GM12891 (cell line): Measurements from ENCODE around the gene KCNQ2.
"Not testable (repeated sequence)": the region's sequence is repeated elsewhere in the genome, so short reads cannot be mapped to it uniquely, and the experiment has no call there.

ENCODE experiments used
- DNase-seq: peaks from one replicate; pipeline ENCODE4 v3.0.0; 2011; ENCODE audit warnings: low spot score; ENCODE audit not compliant: insufficient read length
- FAIRE-seq: peaks from 2 replicates; lab custom pipeline; 2011; peaks lifted over from hg19 to GRCh38; lab: Jason Lieb, UNC
- PAX5 ChIP-seq: IDR thresholded peaks from 2 replicates; pipeline ENCODE4 v1.6.1; 2011; ENCODE audit warnings: low read length, moderate library complexity, mild to moderate bottlenecking; ENCODE audit not compliant: insufficient read depth, severe bottlenecking
- POLR2A ChIP-seq: IDR thresholded peaks from 2 replicates; pipeline ENCODE4 v1.6.1; 2011; ENCODE audit warnings: low read depth, low read length, control low read depth
- POLR2AphosphoS5 ChIP-seq: IDR thresholded peaks from 2 replicates; pipeline ENCODE4 v1.6.1; 2011; ENCODE audit warnings: low read depth, low read length, control low read depth
- POU2F2 ChIP-seq: IDR thresholded peaks from 2 replicates; pipeline ENCODE4 v1.6.1; 2011; ENCODE audit warnings: low read depth, mild to moderate bottlenecking, control low read depth, low read length, moderate library complexity
- SPI1 ChIP-seq: IDR thresholded peaks from 2 replicates; pipeline ENCODE4 v1.6.1; 2011; ENCODE audit warnings: low read depth, low read length, control low read depth
- TAF1 ChIP-seq: IDR thresholded peaks from 2 replicates; pipeline ENCODE4 v1.6.1; 2011; ENCODE audit warnings: low read depth, low read length, control low read depth

KCNQ2 gene

GRCh38 chr20:63381781-63382431, 90.5 kb downstream of the KCNQ2 start:
- TF ChIP-seq TAF1 (no peak), SPI1 (no peak), POU2F2 (no peak), PAX5 (no peak), POLR2A (no peak), POLR2AphosphoS5 (no peak)
- peak; percentile 69 for FAIRE-seq
- DNase-seq = peak; percentile 80

DNA sequence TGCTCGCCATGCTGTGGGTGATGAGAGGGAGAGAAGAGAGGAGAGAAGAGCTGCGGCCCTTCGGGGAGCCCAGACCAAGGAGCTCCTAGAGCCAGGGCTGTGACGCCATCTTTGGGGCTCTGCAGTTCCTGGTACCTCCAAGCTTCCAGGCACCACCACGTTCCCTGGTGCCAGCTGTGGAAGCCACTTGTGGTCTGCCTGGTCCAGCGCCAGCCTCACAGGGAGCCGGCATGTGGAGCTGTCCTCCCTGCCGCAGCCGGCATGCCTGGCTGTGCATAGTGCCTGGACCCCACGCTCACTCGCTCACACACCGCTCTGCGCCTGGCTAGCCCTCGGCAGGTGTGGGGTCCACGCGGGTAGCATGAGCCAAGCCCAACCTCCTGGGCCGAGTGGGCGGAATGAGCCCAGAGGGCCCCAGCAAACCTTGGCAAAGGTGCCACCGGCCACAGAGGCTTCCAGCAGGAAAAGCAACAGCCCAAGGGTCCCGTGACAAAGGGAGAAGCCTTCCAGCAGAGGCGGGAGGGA, 92.0 kb downstream of the KCNQ2 start:
- FAIRE-seq (no peak), DNase-seq (no peak)
- TF ChIP-seq POLR2AphosphoS5 (no peak), POU2F2 (no peak), TAF1 (no peak), SPI1 (no peak), POLR2A (no peak), PAX5 (no peak)

DNA sequence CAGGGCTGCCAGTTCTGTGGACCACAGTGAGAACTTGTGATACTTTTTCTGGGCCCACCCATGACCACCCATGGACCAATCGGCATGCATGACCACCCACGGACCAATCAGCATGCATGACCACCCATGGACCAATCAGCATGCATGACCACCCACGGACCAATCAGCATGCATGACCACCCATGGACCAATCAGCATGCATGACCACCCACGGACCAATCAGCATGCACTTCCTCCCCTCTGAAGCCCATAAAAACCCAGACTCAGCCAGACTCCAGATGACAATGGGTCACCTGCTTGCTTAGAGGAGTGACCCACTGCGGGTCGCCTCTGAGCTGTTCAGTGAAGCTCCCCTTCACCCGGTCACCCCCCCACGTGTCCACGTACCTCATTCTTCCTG, 92.6 kb downstream of the KCNQ2 start:
- FAIRE-seq = peak; percentile 91
- DNase-seq = not testable (repeated sequence)

DNA sequence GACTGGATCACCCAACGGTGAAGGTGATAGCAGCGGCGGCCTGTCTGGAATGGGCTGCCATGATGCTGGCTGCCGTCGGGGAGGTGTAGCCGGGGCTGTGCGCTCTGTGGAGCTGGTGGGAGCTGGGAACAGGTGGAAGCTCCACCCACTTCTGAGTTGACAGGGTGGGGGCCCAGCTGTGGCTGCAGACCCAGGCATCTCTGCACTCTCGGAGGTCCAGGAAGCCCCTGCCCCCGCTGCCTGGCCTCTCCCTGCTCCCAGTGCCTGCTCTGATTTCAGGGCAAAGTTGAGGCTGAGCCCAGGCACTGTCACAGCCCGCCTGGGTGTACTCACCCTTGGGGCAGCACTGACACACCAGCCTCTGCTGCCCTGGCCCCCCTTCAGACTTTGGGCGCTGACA, 93.2 kb downstream of the KCNQ2 start:
- FAIRE-seq = no peak
- no peak for TF ChIP-seq PAX5

DNA sequence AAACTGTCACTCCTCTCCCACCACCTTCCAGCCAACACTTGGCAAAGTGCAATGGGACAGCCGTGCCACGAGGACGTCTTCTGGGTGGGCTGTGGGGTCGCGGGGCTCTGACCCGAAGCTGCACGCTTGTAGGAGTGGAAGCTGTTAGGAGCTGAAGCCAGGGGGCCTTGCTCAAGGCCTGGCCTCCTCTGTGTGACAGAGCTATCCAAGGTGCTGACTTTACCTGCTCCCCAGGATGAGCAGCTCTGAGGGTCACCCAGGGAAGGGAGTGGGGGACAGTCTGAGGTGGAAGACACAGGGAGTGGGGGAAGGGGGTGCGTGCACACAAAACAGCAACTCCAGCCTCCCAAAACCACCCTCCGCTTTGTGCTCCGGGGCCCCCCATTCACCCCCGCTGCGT, 93.8 kb downstream of the KCNQ2 start:
- FAIRE-seq (no peak), DNase-seq (no peak)

More for the DNA sequence above, 93.2 kb downstream of the KCNQ2 start:
- no peak for DNase-seq

DNA sequence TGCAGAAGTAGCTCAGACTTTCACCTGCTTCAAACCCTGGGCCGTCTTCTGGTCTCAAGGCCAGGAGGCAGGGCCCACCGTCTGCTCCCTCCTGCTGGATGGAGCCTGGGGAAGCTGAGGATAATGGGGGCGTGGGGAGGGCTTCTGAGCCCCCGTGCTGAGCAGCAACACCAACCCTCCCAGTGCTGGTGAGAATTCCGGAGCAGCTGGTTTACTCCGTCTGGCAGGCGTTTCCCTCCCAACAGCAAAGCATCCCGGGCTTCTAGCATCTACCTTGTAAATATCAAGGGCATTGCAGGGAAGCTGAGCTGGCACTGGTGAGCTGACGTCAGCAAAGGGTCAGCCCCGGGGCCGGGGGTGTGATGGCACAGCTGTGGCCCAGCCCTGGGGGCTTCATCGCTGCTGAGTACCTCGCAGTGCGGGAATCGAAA, 94.5 kb downstream of the KCNQ2 start:
- no peak for TF ChIP-seq TAF1
- no peak for TF ChIP-seq POLR2AphosphoS5
- TF ChIP-seq POU2F2 = no peak
- no peak for FAIRE-seq
- DNase-seq = no peak

More for the DNA sequence above, 93.8 kb downstream of the KCNQ2 start:
- no peak for TF ChIP-seq PAX5
- no peak for TF ChIP-seq POLR2A
- TF ChIP-seq TAF1 = no peak
- TF ChIP-seq SPI1 = no peak
- TF ChIP-seq POU2F2 = no peak
- TF ChIP-seq POLR2AphosphoS5 = no peak

DNA sequence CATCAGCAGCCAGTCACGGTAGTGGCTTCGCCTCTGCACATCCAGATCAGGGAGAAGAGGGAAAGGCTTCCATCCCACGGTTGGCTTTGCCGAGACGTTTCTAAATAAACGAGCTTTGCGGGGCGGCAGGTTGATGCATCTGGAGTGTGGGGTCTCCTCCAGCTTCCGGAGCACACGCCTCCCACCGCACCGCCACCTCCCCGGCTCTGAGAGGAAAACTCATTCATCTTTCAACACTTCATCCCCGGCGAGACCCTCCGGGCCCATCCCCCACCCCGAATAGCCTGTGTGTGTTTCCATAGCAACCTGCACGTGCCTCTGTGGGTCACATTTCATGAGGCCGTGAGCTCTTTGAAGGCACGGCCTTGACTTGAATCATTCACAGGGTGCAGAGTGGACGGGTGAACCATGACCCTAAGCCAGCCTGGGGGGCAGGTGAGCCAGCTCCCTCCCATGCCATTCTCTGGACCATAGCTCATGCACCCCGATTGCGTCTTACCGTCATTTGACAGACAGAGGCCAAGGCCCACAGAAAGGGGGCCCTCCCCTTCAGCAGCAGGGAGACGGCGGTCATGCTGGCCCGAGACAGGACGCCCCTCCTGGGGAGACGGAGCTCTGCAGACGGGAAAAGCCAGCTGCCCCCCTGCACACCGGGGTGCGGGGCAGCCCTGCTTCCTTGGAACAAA, 95.1 kb downstream of the KCNQ2 start:
- TF ChIP-seq PAX5 (no peak), SPI1 (no peak), POU2F2 (no peak), POLR2AphosphoS5 (no peak), TAF1 (no peak), POLR2A (no peak)
- DNase-seq (no peak), FAIRE-seq (no peak)

GRCh38 chr20:63376283-63377250, 95.9 kb downstream of the KCNQ2 start:
- FAIRE-seq (no peak), DNase-seq (no peak)
- TF ChIP-seq TAF1 (no peak), POLR2AphosphoS5 (no peak), POLR2A (no peak), PAX5 (no peak), POU2F2 (no peak), SPI1 (no peak)

- TF ChIP-seq POLR2AphosphoS5 (no peak), POU2F2 (no peak), SPI1 (no peak)
- FAIRE-seq (no peak), DNase-seq (no peak)
These were observed 97.0 kb downstream of the KCNQ2 start for GRCh38 chr20:63375438-63375837.

DNA sequence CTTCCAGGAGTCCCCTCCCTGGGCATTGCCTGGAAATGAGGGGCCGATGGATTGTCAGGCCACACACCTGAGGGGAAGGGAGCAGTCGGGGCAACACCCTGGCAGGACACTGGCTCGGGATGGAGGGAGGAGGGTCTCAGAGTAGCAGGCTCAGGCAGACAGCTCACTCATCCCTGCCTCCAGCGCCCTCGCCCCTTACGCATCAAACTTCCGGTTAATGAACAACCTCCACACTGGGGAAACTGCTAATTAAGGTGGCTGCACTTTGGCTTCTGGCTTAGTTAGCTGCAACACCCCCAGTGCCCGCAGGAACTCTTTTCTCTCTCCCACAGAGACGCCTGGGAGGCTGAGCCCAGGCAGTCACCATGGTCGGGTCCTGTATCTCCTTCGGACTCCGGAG, 98.0 kb downstream of the KCNQ2 start:
- TF ChIP-seq TAF1 (no peak), SPI1 (no peak), POLR2A (no peak), PAX5 (no peak), POLR2AphosphoS5 (no peak), POU2F2 (no peak)
- no peak for DNase-seq
- FAIRE-seq = no peak
